ENCODE measurements around the gene ZNF407.

Gene ZNF407

DNA sequence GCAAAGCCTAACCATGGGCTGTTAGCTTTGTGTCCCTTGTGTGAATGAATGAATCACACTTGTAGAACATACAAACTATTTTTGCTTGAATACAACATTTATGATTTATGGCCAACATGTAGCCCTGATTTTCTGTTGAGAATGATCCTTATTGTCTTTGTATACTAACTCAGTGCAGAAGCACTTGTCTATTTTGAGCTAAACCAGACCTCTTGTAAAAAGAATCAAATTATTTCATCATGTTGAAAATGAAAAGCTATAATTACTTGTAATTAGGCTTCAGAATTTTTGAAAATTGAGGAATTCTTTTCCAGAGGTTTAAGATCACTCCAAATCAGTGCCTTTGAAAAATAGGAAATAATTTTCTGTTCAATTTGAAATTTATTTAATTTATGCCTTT lies 85.9 kb downstream of the ZNF407 start:
- H3K36me3 ChIP-seq (ENCODE audit: insufficient read depth, insufficient read length, low read length): peaks cover 4% of the 10 kb centered on the region

DNA sequence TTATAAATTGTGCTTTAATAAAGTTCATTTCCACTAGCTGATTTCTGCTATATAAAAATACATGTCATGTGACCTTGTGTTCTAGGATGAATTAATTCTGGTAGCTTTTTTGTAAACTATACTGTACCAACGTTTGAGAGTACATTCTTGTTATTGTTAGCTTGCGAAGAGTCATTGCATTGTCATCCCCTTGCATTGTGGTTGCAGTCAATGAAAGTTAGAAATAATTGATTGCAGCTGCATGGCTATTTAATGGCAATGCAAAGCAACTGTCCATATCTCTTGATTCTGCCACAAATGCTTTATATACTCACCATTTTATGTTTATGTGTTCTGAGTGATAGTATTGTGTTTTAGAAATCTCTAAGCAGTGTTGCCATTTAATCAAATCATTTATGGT lies 91.6 kb downstream of the ZNF407 start:
- Histone ChIP-seq H3K27me3 (ENCODE audit: insufficient read depth, insufficient read length) (no peaks in the 10 kb centered on the region), H3K36me3 (ENCODE audit: insufficient read depth, insufficient read length, low read length) (peaks cover 4% of the 10 kb centered on the region), H3K4me1 (ENCODE audit: insufficient read depth, insufficient read length) (no peaks in the 10 kb centered on the region), H3K9ac (ENCODE audit: insufficient read length, low read depth) (no peak overlapping the region), H3K4me3 (ENCODE audit: insufficient read length, low read depth) (no peak overlapping the region), H3K9me3 (ENCODE audit: insufficient read depth, low read length) (no peaks in the 10 kb centered on the region)
- TF ChIP-seq SUZ12 (IDR thresholded peaks at IDR 0.05; ENCODE audit: extremely low read depth, insufficient read depth, insufficient read length): no peak
- TF ChIP-seq ZNF274 (IDR thresholded peaks at IDR 0.05; ENCODE audit: low read depth, low read length): no peak
- no peak for TF ChIP-seq YY1 (IDR thresholded peaks at IDR 0.05; ENCODE audit: insufficient read depth, insufficient read length)
- DNase-seq (ENCODE audit: low read depth, low spot score): no peak

More for the DNA sequence above, 85.9 kb downstream of the ZNF407 start:
- Histone ChIP-seq H3K4me1 (ENCODE audit: insufficient read depth, insufficient read length) (no peaks in the 10 kb centered on the region), H3K9ac (ENCODE audit: insufficient read length, low read depth) (no peak overlapping the region), H3K27me3 (ENCODE audit: insufficient read depth, insufficient read length) (no peaks in the 10 kb centered on the region), H3K9me3 (ENCODE audit: insufficient read depth, low read length) (no peaks in the 10 kb centered on the region), H3K4me3 (ENCODE audit: insufficient read length, low read depth) (no peak overlapping the region)
- no peak for DNase-seq (ENCODE audit: low read depth, low spot score)
- TF ChIP-seq ZNF274 (IDR thresholded peaks at IDR 0.05; ENCODE audit: low read depth, low read length): no peak
- TF ChIP-seq SUZ12 (IDR thresholded peaks at IDR 0.05; ENCODE audit: extremely low read depth, insufficient read depth, insufficient read length): no peak
- no peak for TF ChIP-seq YY1 (IDR thresholded peaks at IDR 0.05; ENCODE audit: insufficient read depth, insufficient read length)

DNA sequence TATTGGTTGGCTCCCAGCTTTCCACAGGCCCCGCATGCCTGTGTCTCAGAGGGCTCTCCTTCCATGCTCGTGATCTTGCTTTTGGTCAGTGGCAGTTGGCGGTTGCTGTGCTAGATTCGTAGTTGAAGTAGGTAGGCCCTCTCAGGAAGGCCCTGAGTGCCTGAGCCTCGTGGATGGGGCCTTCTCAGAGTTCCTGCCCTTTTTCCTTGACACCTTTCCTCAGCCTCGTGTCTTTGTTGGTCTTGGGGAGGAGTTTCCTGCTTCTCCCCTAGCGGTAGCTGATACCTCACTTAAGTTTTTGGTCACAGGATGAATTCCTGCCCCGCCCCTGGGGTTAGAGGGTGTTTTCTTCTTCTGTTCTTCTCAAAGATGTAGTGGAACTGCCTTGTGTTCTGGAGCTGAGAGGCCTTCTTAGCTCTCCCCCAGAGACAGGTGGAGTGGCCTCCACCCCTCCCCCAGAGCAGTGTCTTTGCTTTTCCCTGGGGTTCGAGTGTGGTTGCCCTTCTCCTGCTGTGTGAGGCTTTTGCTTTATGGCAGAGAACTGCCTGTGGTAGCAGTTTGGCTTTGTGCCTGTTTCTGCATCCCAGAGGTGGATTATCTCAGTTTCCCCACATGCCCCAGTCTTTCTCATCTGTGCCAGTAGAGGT lies 94.8 kb downstream of the ZNF407 start:
- H3K4me1 ChIP-seq (ENCODE audit: insufficient read depth, insufficient read length): no peaks in the 10 kb centered on the region
- DNase-seq (ENCODE audit: low read depth, low spot score): no peak
- no peak overlapping the region for H3K9ac ChIP-seq (ENCODE audit: insufficient read length, low read depth)
- H3K27me3 ChIP-seq (ENCODE audit: insufficient read depth, insufficient read length): no peaks in the 10 kb centered on the region
- no peaks in the 10 kb centered on the region for H3K36me3 ChIP-seq (ENCODE audit: insufficient read depth, insufficient read length, low read length)
- TF ChIP-seq ZNF274 (IDR thresholded peaks at IDR 0.05; ENCODE audit: low read depth, low read length): no peak
- TF ChIP-seq YY1 (IDR thresholded peaks at IDR 0.05; ENCODE audit: insufficient read depth, insufficient read length): no peak
- no peak for TF ChIP-seq SUZ12 (IDR thresholded peaks at IDR 0.05; ENCODE audit: extremely low read depth, insufficient read depth, insufficient read length)
- no peaks in the 10 kb centered on the region for H3K9me3 ChIP-seq (ENCODE audit: insufficient read depth, low read length)
- no peak overlapping the region for H3K4me3 ChIP-seq (ENCODE audit: insufficient read length, low read depth)

DNA sequence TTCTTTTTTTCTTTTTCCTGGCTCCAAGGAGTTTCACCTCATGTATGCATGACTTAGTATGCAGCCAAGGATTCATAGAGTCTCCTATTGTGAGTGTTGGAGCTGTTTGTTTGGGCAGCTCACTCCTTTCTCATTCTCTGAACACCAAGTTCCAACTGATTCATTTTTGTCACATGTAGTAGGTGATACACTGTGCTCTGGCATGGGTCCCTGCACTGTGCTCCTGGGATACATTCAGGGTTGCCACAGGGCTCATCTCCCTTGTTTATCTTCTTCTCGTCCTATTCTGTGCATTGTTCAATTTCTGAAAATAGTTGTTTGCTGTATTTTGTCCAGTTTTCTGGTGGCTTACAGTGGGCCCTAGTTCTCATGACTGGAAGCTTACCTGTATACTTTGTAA lies 96.8 kb downstream of the ZNF407 start:
- no peak overlapping the region for H3K9ac ChIP-seq (ENCODE audit: insufficient read length, low read depth)
- no peaks in the 10 kb centered on the region for H3K9me3 ChIP-seq (ENCODE audit: insufficient read depth, low read length)
- no peaks in the 10 kb centered on the region for H3K36me3 ChIP-seq (ENCODE audit: insufficient read depth, insufficient read length, low read length)
- H3K4me3 ChIP-seq (ENCODE audit: insufficient read length, low read depth): no peak overlapping the region
- H3K4me1 ChIP-seq (ENCODE audit: insufficient read depth, insufficient read length): no peaks in the 10 kb centered on the region
- TF ChIP-seq SUZ12 (IDR thresholded peaks at IDR 0.05; ENCODE audit: extremely low read depth, insufficient read depth, insufficient read length): no peak
- TF ChIP-seq ZNF274 (IDR thresholded peaks at IDR 0.05; ENCODE audit: low read depth, low read length): no peak
- TF ChIP-seq YY1 (IDR thresholded peaks at IDR 0.05; ENCODE audit: insufficient read depth, insufficient read length): no peak
- no peak for DNase-seq (ENCODE audit: low read depth, low spot score)
- no peaks in the 10 kb centered on the region for H3K27me3 ChIP-seq (ENCODE audit: insufficient read depth, insufficient read length)

DNA sequence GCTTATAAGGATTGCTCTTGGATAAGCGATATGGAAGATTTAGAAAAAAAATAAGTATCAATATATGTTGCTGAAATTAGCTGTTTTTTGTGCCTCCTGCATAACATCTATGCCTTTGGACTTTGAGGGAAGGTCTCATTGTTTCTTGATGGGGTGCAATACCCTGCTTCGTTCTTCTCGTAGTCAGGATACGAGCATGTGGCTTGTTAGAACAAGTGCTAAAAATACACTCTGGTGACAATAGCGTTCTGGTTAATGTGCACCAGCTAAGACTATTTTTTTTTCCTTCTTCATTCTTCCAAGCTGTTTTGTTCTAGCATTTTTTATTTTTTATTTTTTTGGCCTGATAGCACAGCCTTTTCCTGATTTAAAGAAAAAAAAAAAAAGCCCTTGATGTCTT lies 97.5 kb downstream of the ZNF407 start:
- TF ChIP-seq SUZ12 (IDR thresholded peaks at IDR 0.05; ENCODE audit: extremely low read depth, insufficient read depth, insufficient read length): no peak
- TF ChIP-seq ZNF274 (IDR thresholded peaks at IDR 0.05; ENCODE audit: low read depth, low read length): no peak
- no peak for TF ChIP-seq YY1 (IDR thresholded peaks at IDR 0.05; ENCODE audit: insufficient read depth, insufficient read length)
- Histone ChIP-seq H3K27me3 (ENCODE audit: insufficient read depth, insufficient read length) (no peaks in the 10 kb centered on the region), H3K4me1 (ENCODE audit: insufficient read depth, insufficient read length) (no peaks in the 10 kb centered on the region), H3K9ac (ENCODE audit: insufficient read length, low read depth) (no peak overlapping the region), H3K4me3 (ENCODE audit: insufficient read length, low read depth) (no peak overlapping the region), H3K9me3 (ENCODE audit: insufficient read depth, low read length) (no peaks in the 10 kb centered on the region), H3K36me3 (ENCODE audit: insufficient read depth, insufficient read length, low read length) (no peaks in the 10 kb centered on the region)
- DNase-seq (ENCODE audit: low read depth, low spot score): no peak

DNA sequence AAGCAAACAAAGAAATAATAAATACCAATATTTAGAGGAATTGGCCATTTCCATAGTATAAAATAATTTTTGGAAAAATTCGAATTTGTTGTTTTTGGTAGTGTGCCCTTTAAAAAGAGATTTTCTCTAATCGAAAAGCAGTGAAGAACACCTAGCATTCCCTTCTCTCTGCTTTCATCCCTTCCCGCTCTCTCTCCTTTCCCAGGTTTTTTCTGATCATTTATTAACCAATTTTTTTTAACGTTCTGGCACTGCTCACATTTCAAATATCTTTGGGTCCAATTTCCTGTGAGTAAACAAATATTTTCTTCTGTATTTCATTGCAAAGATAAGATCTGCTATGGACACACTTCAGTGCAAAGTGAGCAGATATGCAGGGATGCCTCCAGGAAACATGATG lies 101.2 kb downstream of the ZNF407 start:
- no peaks in the 10 kb centered on the region for H3K4me1 ChIP-seq (ENCODE audit: insufficient read depth, insufficient read length)
- no peak for TF ChIP-seq ZNF274 (IDR thresholded peaks at IDR 0.05; ENCODE audit: low read depth, low read length)
- no peak for TF ChIP-seq YY1 (IDR thresholded peaks at IDR 0.05; ENCODE audit: insufficient read depth, insufficient read length)
- no peak for TF ChIP-seq SUZ12 (IDR thresholded peaks at IDR 0.05; ENCODE audit: extremely low read depth, insufficient read depth, insufficient read length)
- H3K9ac ChIP-seq (ENCODE audit: insufficient read length, low read depth): no peak overlapping the region
- H3K36me3 ChIP-seq (ENCODE audit: insufficient read depth, insufficient read length, low read length): no peaks in the 10 kb centered on the region
- H3K9me3 ChIP-seq (ENCODE audit: insufficient read depth, low read length): no peaks in the 10 kb centered on the region
- H3K27me3 ChIP-seq (ENCODE audit: insufficient read depth, insufficient read length): no peaks in the 10 kb centered on the region
- H3K4me3 ChIP-seq (ENCODE audit: insufficient read length, low read depth): no peak overlapping the region
- DNase-seq (ENCODE audit: low read depth, low spot score): no peak

DNA sequence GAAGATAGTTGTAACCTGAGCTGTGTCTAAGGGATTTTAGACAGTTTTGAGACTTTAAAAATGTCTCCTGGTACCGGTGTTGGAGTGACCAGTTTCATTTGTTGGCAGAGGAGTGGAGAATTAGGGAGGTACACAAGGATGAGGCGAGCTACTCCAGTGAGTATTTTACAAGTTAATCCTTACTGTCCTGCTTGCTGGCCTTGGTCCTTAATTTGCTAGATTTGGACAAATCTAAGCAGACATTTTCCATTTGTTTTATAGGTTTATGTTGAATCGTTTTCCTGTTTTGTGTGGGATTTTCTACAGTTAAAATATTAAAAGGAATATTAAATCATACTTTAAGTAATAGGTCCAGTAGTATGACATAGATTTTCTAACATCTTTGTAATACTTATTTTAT lies 101.8 kb downstream of the ZNF407 start:
- TF ChIP-seq YY1 (IDR thresholded peaks at IDR 0.05; ENCODE audit: insufficient read depth, insufficient read length): no peak
- no peak for TF ChIP-seq SUZ12 (IDR thresholded peaks at IDR 0.05; ENCODE audit: extremely low read depth, insufficient read depth, insufficient read length)
- no peak for TF ChIP-seq ZNF274 (IDR thresholded peaks at IDR 0.05; ENCODE audit: low read depth, low read length)
- Histone ChIP-seq H3K36me3 (ENCODE audit: insufficient read depth, insufficient read length, low read length) (no peaks in the 10 kb centered on the region), H3K4me1 (ENCODE audit: insufficient read depth, insufficient read length) (no peaks in the 10 kb centered on the region), H3K9ac (ENCODE audit: insufficient read length, low read depth) (no peak overlapping the region), H3K9me3 (ENCODE audit: insufficient read depth, low read length) (no peaks in the 10 kb centered on the region), H3K4me3 (ENCODE audit: insufficient read length, low read depth) (no peak overlapping the region), H3K27me3 (ENCODE audit: insufficient read depth, insufficient read length) (no peaks in the 10 kb centered on the region)
- no peak for DNase-seq (ENCODE audit: low read depth, low spot score)

Data from NT2/D1 (cell line).